Neural progenitor cell (in vitro differentiated cells): ENCODE results near the gene SLC6A12.

Experiments used
- EZH2phosphoT487 ChIP-seq: fragments of 200-600 bp; sonication (generic); IDR thresholded peaks from 2 replicates; pipeline ENCODE4 v1.6.1; 2017; ENCODE audit warnings: antibody characterized with exemption
- TF ChIP-seq, protein P1 (sequence below): fragments of 200-600 bp; sonication (generic); IDR thresholded peaks from 2 replicates; pipeline ENCODE4 v1.5.1; 2017; ENCODE audit warnings: antibody characterized with exemption, mild to moderate bottlenecking

- TF ChIP-seq, protein P1, sequence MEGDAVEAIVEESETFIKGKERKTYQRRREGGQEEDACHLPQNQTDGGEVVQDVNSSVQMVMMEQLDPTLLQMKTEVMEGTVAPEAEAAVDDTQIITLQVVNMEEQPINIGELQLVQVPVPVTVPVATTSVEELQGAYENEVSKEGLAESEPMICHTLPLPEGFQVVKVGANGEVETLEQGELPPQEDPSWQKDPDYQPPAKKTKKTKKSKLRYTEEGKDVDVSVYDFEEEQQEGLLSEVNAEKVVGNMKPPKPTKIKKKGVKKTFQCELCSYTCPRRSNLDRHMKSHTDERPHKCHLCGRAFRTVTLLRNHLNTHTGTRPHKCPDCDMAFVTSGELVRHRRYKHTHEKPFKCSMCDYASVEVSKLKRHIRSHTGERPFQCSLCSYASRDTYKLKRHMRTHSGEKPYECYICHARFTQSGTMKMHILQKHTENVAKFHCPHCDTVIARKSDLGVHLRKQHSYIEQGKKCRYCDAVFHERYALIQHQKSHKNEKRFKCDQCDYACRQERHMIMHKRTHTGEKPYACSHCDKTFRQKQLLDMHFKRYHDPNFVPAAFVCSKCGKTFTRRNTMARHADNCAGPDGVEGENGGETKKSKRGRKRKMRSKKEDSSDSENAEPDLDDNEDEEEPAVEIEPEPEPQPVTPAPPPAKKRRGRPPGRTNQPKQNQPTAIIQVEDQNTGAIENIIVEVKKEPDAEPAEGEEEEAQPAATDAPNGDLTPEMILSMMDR = no peak
- no peak for TF ChIP-seq EZH2phosphoT487
Measured at GRCh38 chr12:256225-256624, 42.3 kb upstream of the SLC6A12 start.
